ENCODE data around the gene NEK11. TPM values are rescaled to one million over a fixed set of nuclear protein-coding genes. Genes with fewer than 3 reads are reported as not detected.

The NEK11 gene
- total and polyA plus RNA-seq, 2 donors (not counting 3 experiments of a cell fraction or from before 2014, with no cell fraction given): 1.7 to 4.3 TPM

GRCh38 chr3:131028844-131029243 is 2.2 kb downstream of the NEK11 start:
- Histone ChIP-seq H3K4me1 (ENCODE audit: control insufficient read depth, extremely low read depth, insufficient read depth, low read length) (peaks cover 15% of the 10 kb centered on the region), H3K9me3 (replicated peaks; ENCODE audit: control insufficient read depth, insufficient read depth, low read length) (no peaks in the 10 kb centered on the region), H3K9me1 (replicated peaks; ENCODE audit: control insufficient read depth, extremely low read depth, insufficient read depth, low read length) (no peaks in the 10 kb centered on the region), H3K27ac (ENCODE audit: insufficient read depth, low read depth, low read length) (no peak overlapping the region), H4K20me1 (replicated peaks; ENCODE audit: control insufficient read depth, extremely low read depth, insufficient read depth, low read length) (no peaks in the 10 kb centered on the region), H3K4me3 (replicated peaks in 1 of 3; ENCODE audit: insufficient read depth in 1 of 3, low read depth in 1 of 3, low read length in 3 of 3) (no peak overlapping the region), H3K36me3 (ENCODE audit: control insufficient read depth in 2 of 2, extremely low read depth in 1 of 2, insufficient read depth in 2 of 2, low read length in 2 of 2) (no peaks in the 10 kb centered on the region), H2AFZ (ENCODE audit: low read depth, low read length) (no peak overlapping the region), H3K9ac (replicated peaks; ENCODE audit: extremely low read depth, insufficient read depth, low read length) (no peak overlapping the region), H3K79me2 (ENCODE audit: control insufficient read depth, insufficient read depth, low read length) (no peaks in the 10 kb centered on the region), H3K27me3 (ENCODE audit: control insufficient read depth in 2 of 2, insufficient read depth in 2 of 2, low read length in 2 of 2) (no peaks in the 10 kb centered on the region), H3K4me2 (ENCODE audit: insufficient read depth, low read length) (no peak overlapping the region)
- no TSS peak for BruUV-seq (replicated peaks)
- dilution Hi-C loops (cut with MboI; ENCODE audit: extremely low pct_ligation_motif_present, low sequenced_read_pairs): no loop called here
- intact Hi-C loops (cut with micrococcal nuclease): loop anchor here (10.0 kb wide), 1 partner anchor 284 kb away; the partner anchor contains the start of gene PIK3R4
- DNase-seq (ENCODE audit: low read depth, low spot score) (no peak), FAIRE-seq (no peak)
- CTCF ChIA-PET: interaction anchor here (0.7 to 1.3 kb wide), 2 partner anchors 1000 to 1006 kb away, joined by 3 read pairs; partner anchors contain the start of gene CPNE4
- TF ChIP-seq GATA2 (IDR thresholded peaks at IDR 0.05; ENCODE audit: insufficient read depth, insufficient read length, low read depth, low read length): no peak
- TF ChIP-seq JUN (IDR thresholded peaks at IDR 0.05; ENCODE audit: borderline replicate concordance, insufficient read depth, insufficient read length, low read depth): no peak
- TF ChIP-seq MYC (IDR thresholded peaks at IDR 0.05; ENCODE audit: low read depth, low read length): no peak
- TF ChIP-seq POLR2A (IDR thresholded peaks at IDR 0.05; ENCODE audit: low read depth, low read length): no peak
- TF ChIP-seq, protein P1, sequence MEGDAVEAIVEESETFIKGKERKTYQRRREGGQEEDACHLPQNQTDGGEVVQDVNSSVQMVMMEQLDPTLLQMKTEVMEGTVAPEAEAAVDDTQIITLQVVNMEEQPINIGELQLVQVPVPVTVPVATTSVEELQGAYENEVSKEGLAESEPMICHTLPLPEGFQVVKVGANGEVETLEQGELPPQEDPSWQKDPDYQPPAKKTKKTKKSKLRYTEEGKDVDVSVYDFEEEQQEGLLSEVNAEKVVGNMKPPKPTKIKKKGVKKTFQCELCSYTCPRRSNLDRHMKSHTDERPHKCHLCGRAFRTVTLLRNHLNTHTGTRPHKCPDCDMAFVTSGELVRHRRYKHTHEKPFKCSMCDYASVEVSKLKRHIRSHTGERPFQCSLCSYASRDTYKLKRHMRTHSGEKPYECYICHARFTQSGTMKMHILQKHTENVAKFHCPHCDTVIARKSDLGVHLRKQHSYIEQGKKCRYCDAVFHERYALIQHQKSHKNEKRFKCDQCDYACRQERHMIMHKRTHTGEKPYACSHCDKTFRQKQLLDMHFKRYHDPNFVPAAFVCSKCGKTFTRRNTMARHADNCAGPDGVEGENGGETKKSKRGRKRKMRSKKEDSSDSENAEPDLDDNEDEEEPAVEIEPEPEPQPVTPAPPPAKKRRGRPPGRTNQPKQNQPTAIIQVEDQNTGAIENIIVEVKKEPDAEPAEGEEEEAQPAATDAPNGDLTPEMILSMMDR (IDR thresholded peaks at IDR 0.05; ENCODE audit: extremely low read depth in 1 of 2, insufficient read depth in 1 of 2, low read depth in 1 of 2, low read length in 2 of 2): no peak
- TF ChIP-seq POLR2AphosphoS5 (IDR thresholded peaks at IDR 0.05; ENCODE audit: insufficient read depth, low read depth, low read length): no peak
- POLR2A ChIA-PET: no interaction called here

GRCh38 chr3:131031660-131032059 is 5.0 kb downstream of the NEK11 start:
- TF ChIP-seq GATA2 (IDR thresholded peaks at IDR 0.05; ENCODE audit: insufficient read depth, insufficient read length, low read depth, low read length) (no peak), MAX (IDR thresholded peaks at IDR 0.05; ENCODE audit: insufficient read depth, insufficient read length) (no peak), EZH2 (IDR thresholded peaks at IDR 0.05; ENCODE audit: borderline replicate concordance, low read depth, low read length, severe bottlenecking) (no peak), JUN (IDR thresholded peaks at IDR 0.05; ENCODE audit: borderline replicate concordance, insufficient read depth, insufficient read length, low read depth) (no peak), POLR2AphosphoS5 (IDR thresholded peaks at IDR 0.05; ENCODE audit: insufficient read depth, low read depth, low read length) (no peak), FOS (IDR thresholded peaks at IDR 0.05; ENCODE audit: borderline replicate concordance, insufficient read depth, low read length) (no peak), POLR2A (IDR thresholded peaks at IDR 0.05; ENCODE audit: low read depth, low read length) (no peak), MYC (IDR thresholded peaks at IDR 0.05; ENCODE audit: low read depth, low read length) (no peak)
- TF ChIP-seq, protein P1 (IDR thresholded peaks at IDR 0.05; ENCODE audit: extremely low read depth in 1 of 2, insufficient read depth in 1 of 2, low read depth in 1 of 2, low read length in 2 of 2): no peak
- no peak overlapping the region for H3K9ac ChIP-seq (replicated peaks; ENCODE audit: extremely low read depth, insufficient read depth, low read length)
- no peak overlapping the region for H3K4me3 ChIP-seq (replicated peaks in 1 of 3; ENCODE audit: insufficient read depth in 1 of 3, low read depth in 1 of 3, low read length in 3 of 3)
- no peaks in the 10 kb centered on the region for H3K27me3 ChIP-seq (ENCODE audit: control insufficient read depth in 2 of 2, insufficient read depth in 2 of 2, low read length in 2 of 2)
- H3K27ac ChIP-seq (ENCODE audit: insufficient read depth, low read depth, low read length): no peak overlapping the region
- no peaks in the 10 kb centered on the region for H4K20me1 ChIP-seq (replicated peaks; ENCODE audit: control insufficient read depth, extremely low read depth, insufficient read depth, low read length)
- POLR2A ChIA-PET: no interaction called here
- no peak overlapping the region for H3K4me2 ChIP-seq (ENCODE audit: insufficient read depth, low read length)
- H3K79me2 ChIP-seq (ENCODE audit: control insufficient read depth, insufficient read depth, low read length): no peaks in the 10 kb centered on the region
- FAIRE-seq (no peak), DNase-seq (ENCODE audit: low read depth, low spot score) (no peak)
- H3K9me1 ChIP-seq (replicated peaks; ENCODE audit: control insufficient read depth, extremely low read depth, insufficient read depth, low read length): no peaks in the 10 kb centered on the region
- CTCF ChIA-PET: interaction anchor here (1.1 to 3.0 kb wide), 3 partner anchors 111 to 1003 kb away, joined by 3 to 42 read pairs (median 17); partner anchors contain the start of gene CPNE4
- intact Hi-C loops (cut with micrococcal nuclease): loop anchor here (2.0 kb wide), 1 partner anchor 763 kb away; no protein-coding TSS in a partner anchor
- BruUV-seq (replicated peaks): no TSS peak
- no peak overlapping the region for H2AFZ ChIP-seq (ENCODE audit: low read depth, low read length)
- H3K4me1 ChIP-seq (ENCODE audit: control insufficient read depth, extremely low read depth, insufficient read depth, low read length): peaks cover 5% of the 10 kb centered on the region
- dilution Hi-C loops (cut with MboI; ENCODE audit: extremely low pct_ligation_motif_present, low sequenced_read_pairs): no loop called here
- H3K9me3 ChIP-seq (replicated peaks; ENCODE audit: control insufficient read depth, insufficient read depth, low read length): no peaks in the 10 kb centered on the region
- H3K36me3 ChIP-seq (ENCODE audit: control insufficient read depth in 2 of 2, extremely low read depth in 1 of 2, insufficient read depth in 2 of 2, low read length in 2 of 2): no peaks in the 10 kb centered on the region
